ENCODE results near the gene DNAAF5. TPM values are rescaled to one million over a fixed set of nuclear protein-coding genes. Genes with fewer than 3 reads are reported as not detected.

The DNAAF5 gene
- polyA plus RNA-seq, 1 of the 3 experiments (the other 2 are of a cell fraction) = 58.5 TPM

GRCh38 chr7:747186-747585, 20.7 kb downstream of the DNAAF5 start (continued):
- no peak for TF ChIP-seq PBX3 (IDR thresholded peaks at IDR 0.05)

- WGBS (ENCODE audit: low lambda C conversion rate) = 95% methylated on average over 15 of the region's 15 CpGs
- Histone ChIP-seq H3K4me1 (ENCODE audit: control insufficient read depth in 1 of 2, insufficient read depth in 2 of 2, low read depth in 1 of 2, low read length in 1 of 2) (peaks cover 0 to 21% of the 10 kb centered on the region in 2 experiments; a peak in 2 of 4 replicates), H3K27ac (ENCODE audit: low read depth in 2 of 2, low read length in 1 of 2) (peak overlapping the region in 1 of 2 experiments; percentile 68; a peak in 2 of 4 replicates), H3K4me2 (no peak overlapping the region), H4K20me1 (ENCODE audit: insufficient read depth) (peaks cover 12% of the 10 kb centered on the region; the same call in 1 of the 2 replicates), H3K9me3 (no peaks in the 10 kb centered on the region), H3K4me3 (ENCODE audit: low read depth in 2 of 2, low read length in 1 of 2) (no peak overlapping the region), H3K9me2 (no peaks in the 10 kb centered on the region), H3K36me3 (replicated peaks in 1 of 2; ENCODE audit: control insufficient read depth in 1 of 2, insufficient read depth in 2 of 2, low read length in 1 of 2) (peaks cover 29 to 30% of the 10 kb centered on the region in 2 experiments), H3F3A (replicated peaks; ENCODE audit: insufficient read depth) (peaks cover 10% of the 10 kb centered on the region), H2AFZ (ENCODE audit: low read depth) (no peak overlapping the region), H3K9ac (no peak overlapping the region), H3K79me2 (ENCODE audit: insufficient read depth) (peaks cover 42% of the 10 kb centered on the region), H3K27me3 (ENCODE audit: insufficient read depth) (no peaks in the 10 kb centered on the region)
- TF ChIP-seq YY1 (IDR thresholded peaks at IDR 0.05; ENCODE audit: low read depth) = no peak
- DNase-seq = no peak
- POLR2A ChIA-PET = interaction anchor here (1.8 kb wide), 1 partner anchor 19 kb away, joined by 11 read pairs; no protein-coding TSS in a partner anchor
- CTCF ChIA-PET = interaction anchor here (1.2 to 1.8 kb wide), 4 partner anchors 16 to 426 kb away, joined by 4 to 9 read pairs (median 5); no protein-coding TSS in a partner anchor
Observed at GRCh38 chr7:748446-748845, 21.9 kb downstream of the DNAAF5 start.

GRCh38 chr7:749140-749551, 22.6 kb downstream of the DNAAF5 start:
- H3K27ac ChIP-seq (ENCODE audit: low read depth in 2 of 2, low read length in 1 of 2) = peak overlapping the region in 1 of 2 experiments; percentile 68; a peak in 2 of 4 replicates
- no peaks in the 10 kb centered on the region for H3K9me3 ChIP-seq
- no peaks in the 10 kb centered on the region for H3K27me3 ChIP-seq (ENCODE audit: insufficient read depth)
- POLR2A ChIA-PET = interaction anchor here (1.0 to 1.8 kb wide), 2 partner anchors 17 to 19 kb away, joined by 3 to 11 read pairs; no protein-coding TSS in a partner anchor
- H3F3A ChIP-seq (replicated peaks; ENCODE audit: insufficient read depth) = peaks cover 10% of the 10 kb centered on the region
- peak; percentile 90 for DNase-seq
- H3K9ac ChIP-seq = no peak overlapping the region
- H3K4me1 ChIP-seq (ENCODE audit: control insufficient read depth in 1 of 2, insufficient read depth in 2 of 2, low read depth in 1 of 2, low read length in 1 of 2) = peaks cover 0 to 21% of the 10 kb centered on the region in 2 experiments; a peak in 2 of 4 replicates
- H4K20me1 ChIP-seq (ENCODE audit: insufficient read depth) = peaks cover 12% of the 10 kb centered on the region; the same call in 1 of the 2 replicates
- no peaks in the 10 kb centered on the region for H3K9me2 ChIP-seq
- H3K4me2 ChIP-seq = no peak overlapping the region
- 66% methylated on average over 14 of the region's 14 CpGs for WGBS (ENCODE audit: low lambda C conversion rate)
- H3K4me3 ChIP-seq (ENCODE audit: low read depth in 2 of 2, low read length in 1 of 2) = no peak overlapping the region
- CTCF ChIA-PET = interaction anchor here (0.7 to 1.8 kb wide), 5 partner anchors 17 to 427 kb away, joined by 3 to 9 read pairs (median 4); no protein-coding TSS in a partner anchor
- peaks cover 42% of the 10 kb centered on the region for H3K79me2 ChIP-seq (ENCODE audit: insufficient read depth)
- TF ChIP-seq GATA2 (CRISPR knock-in tag; IDR thresholded peaks at IDR 0.05) (peak; percentile 56), FOSL2 (IDR thresholded peaks at IDR 0.05; ENCODE audit: borderline replicate concordance, low read depth) (no peak), JUND (IDR thresholded peaks at IDR 0.05) (no peak), USF1 (IDR thresholded peaks at IDR 0.05; ENCODE audit: borderline replicate concordance, low read depth) (no peak), FOXJ3 (CRISPR knock-in tag; IDR thresholded peaks at IDR 0.05) (peak; percentile 50; the same call in 1 of the 2 replicates), RCOR1 (IDR thresholded peaks at IDR 0.05; ENCODE audit: low read length) (peak; percentile 29; the same call in 1 of the 2 replicates), MXI1 (IDR thresholded peaks at IDR 0.05; ENCODE audit: low read depth, low read length) (peak; percentile 95), GABPA (IDR thresholded peaks at IDR 0.05; ENCODE audit: low read depth) (no peak), ELF1 (IDR thresholded peaks at IDR 0.05) (no peak), CHD2 (IDR thresholded peaks at IDR 0.05; ENCODE audit: low read length, partially characterized antibody) (peak; percentile 49), EP300 (IDR thresholded peaks at IDR 0.05; ENCODE audit: borderline replicate concordance in 1 of 2, low read depth in 1 of 2, low read length in 1 of 2) (0 out of 4 replicates have a peak, but pooled peaks of 1 of the 2 experiments have one; percentile 19), YY1 (IDR thresholded peaks at IDR 0.05; ENCODE audit: low read depth) (no peak)
- H3K36me3 ChIP-seq (replicated peaks in 1 of 2; ENCODE audit: control insufficient read depth in 1 of 2, insufficient read depth in 2 of 2, low read length in 1 of 2) = peaks cover 30% of the 10 kb centered on the region in 2 experiments
- no peak overlapping the region for H2AFZ ChIP-seq (ENCODE audit: low read depth)
